Prostate gland (tissue), 2 donors: ENCODE results near the gene CCDC85A. TPM values are rescaled to one million over a fixed set of nuclear protein-coding genes. Genes with fewer than 3 reads are reported as not detected.

Experiments
- DNase-seq: peaks from one replicate; pipeline ENCODE4 v3.0.0-alpha.2; 2019; ENCODE audit warnings: low spot score
- H3K27ac ChIP-seq, 2 donors: fragments of 200-600 bp; sonication (generic); 2 replicates each; pipeline ENCODE4 v1.5.1; 2017 to 2019
- H3K27me3 ChIP-seq: fragments of 200-600 bp; sonication (generic); replicated peaks from 2 replicates; pipeline ENCODE4 v1.5.1; 2019; ENCODE audit not compliant: insufficient read depth
- H3K36me3 ChIP-seq, 2 donors: fragments of 200-600 bp; sonication (generic); 1 replicate in 1 of 2; 2 replicates in 1 of 2; pipeline versions ENCODE4 v1.5.1 to v1.8.1; 2017 to 2019
- H3K4me1 ChIP-seq: fragments of 200-600 bp; sonication (generic); replicated peaks from 2 replicates; pipeline ENCODE4 v1.5.1; 2019
- H3K4me3 ChIP-seq, 2 donors: fragments of 200-600 bp; sonication (generic); 2 replicates each; pipeline ENCODE4 v1.5.1; 2017 to 2019
- H3K9me3 ChIP-seq: fragments of 200-600 bp; sonication (generic); 2 replicates; pipeline ENCODE4 v1.5.1; 2017
- CTCF ChIP-seq, 4 experiments: fragments of 200-600 bp in 2 of 4; fragments of 450-650 bp in 2 of 4; sonication (generic) in 2 of 4; IDR thresholded peaks; 1 replicate in 3 of 4; 2 replicates in 1 of 4; pipeline ENCODE4 v1.5.1; 2016 to 2019; ENCODE audit warnings: antibody characterized with exemption in 4 of 4, mild to moderate bottlenecking in 2 of 4, moderate library complexity in 2 of 4
- POLR2A ChIP-seq: fragments of 450-650 bp; IDR thresholded peaks from one replicate; pipeline ENCODE4 v1.6.1; 2016; ENCODE audit warnings: antibody characterized with exemption, mild to moderate bottlenecking
- POLR2AphosphoS5 ChIP-seq: sonication (generic); formaldehyde crosslinking; IDR thresholded peaks from one replicate; pipeline ENCODE4 v1.6.1; 2017; ENCODE audit warnings: antibody characterized with exemption
- WGBS: methylation state at CpG from one replicate; pipeline ENCODE4 v1.1.5; 2018; 5-methylcytosine and 5-hydroxymethylcytosine counted together
- intact Hi-C: fragments of 100-400 bp; cut with DNase I; formaldehyde crosslinking; loops from one replicate; pipeline ENCODE4 v1.14.2; 2022
- total RNA-seq, 2 donors: library from RNA; depleted of rRNA; stranded (reverse); fragments of >200 nt; gene quantifications; one replicate each; pipeline ENCODE4 v1.1.0, GENCODE V29; 2016

The CCDC85A gene
- total RNA-seq, 2 donors from 2014 or later: 1.5 to 4.5 TPM

GRCh38 chr2:56318147-56318546 is 134.4 kb downstream of the CCDC85A start:
- DNase-seq: no peak
- WGBS: 84% methylated on average over 4 of the region's 4 CpGs
- H3K9me3 ChIP-seq: no peaks in the 10 kb centered on the region
- H3K36me3 ChIP-seq: no peaks in the 10 kb centered on the region
- H3K4me3 ChIP-seq: no peak overlapping the region
- H3K4me1 ChIP-seq: no peaks in the 10 kb centered on the region
- TF ChIP-seq POLR2A (no peak), POLR2AphosphoS5 (no peak), CTCF (IDR thresholded peaks at IDR 0.05) (no peak)
- H3K27me3 ChIP-seq: no peaks in the 10 kb centered on the region
- intact Hi-C loops: no loop called here
- no peak overlapping the region for H3K27ac ChIP-seq

DNA sequence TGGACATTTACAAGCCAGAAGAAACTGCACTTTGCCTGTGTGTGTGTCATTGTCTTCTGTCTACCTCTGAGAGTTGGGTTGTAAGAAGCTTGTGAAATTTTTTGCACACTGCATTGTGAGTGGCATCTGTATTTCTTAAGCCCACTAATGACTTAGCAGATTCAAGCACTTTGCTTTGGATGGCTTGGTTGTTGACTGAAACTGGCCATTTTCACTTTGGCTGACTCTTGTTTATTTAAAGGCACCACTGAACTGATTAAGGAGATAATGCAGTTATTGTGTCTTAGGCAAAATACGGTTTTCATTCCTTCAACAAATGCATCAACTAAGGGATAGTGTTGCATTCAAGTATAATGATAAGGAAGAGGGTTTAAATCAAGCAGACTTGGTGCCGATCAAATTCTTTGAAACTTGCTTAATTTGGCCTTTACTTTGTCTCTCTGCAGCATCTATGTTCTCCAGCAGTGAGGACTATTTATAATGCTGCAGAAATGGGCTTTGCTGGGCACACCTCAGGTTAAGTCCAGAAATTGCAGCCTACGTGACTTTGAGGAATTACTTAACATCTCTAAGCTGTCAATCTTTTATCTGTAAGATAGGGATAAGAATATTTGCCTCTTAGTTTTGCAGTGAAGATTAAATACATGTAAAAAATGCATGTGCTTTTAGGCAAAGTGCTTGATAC is 142.0 kb downstream of the CCDC85A start:
- H3K27me3 ChIP-seq: no peaks in the 10 kb centered on the region
- no peak for DNase-seq
- TF ChIP-seq POLR2A (no peak), POLR2AphosphoS5 (no peak), CTCF (IDR thresholded peaks at IDR 0.05) (no peak)
- no peak overlapping the region for H3K4me3 ChIP-seq
- intact Hi-C loops: no loop called here
- 58% methylated on average over 3 of the region's 3 CpGs for WGBS
- H3K36me3 ChIP-seq: no peaks in the 10 kb centered on the region
- no peaks in the 10 kb centered on the region for H3K9me3 ChIP-seq
- no peak overlapping the region for H3K27ac ChIP-seq
- no peaks in the 10 kb centered on the region for H3K4me1 ChIP-seq

DNA sequence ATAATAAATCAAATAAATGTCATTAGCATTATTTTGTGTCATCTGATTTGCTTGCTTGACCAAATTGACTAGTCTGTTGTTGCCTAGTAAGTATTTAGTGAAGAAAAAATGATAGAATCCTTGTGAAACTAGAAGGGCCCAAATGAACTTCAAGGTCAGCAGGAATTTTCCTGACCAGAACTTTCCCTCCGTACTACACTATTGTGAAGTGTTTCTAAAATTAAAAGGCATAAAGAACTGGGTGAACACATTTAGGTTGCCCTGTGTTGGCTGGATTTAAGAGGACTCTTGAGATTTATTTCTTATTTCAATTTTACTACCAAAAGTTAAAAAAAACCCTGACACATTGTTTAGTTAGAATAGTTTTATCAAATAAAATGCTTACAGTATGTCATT is 142.6 kb downstream of the CCDC85A start:
- intact Hi-C loops: no loop called here
- Histone ChIP-seq H3K4me3 (no peak overlapping the region), H3K27ac (no peak overlapping the region), H3K36me3 (no peaks in the 10 kb centered on the region), H3K4me1 (no peaks in the 10 kb centered on the region), H3K9me3 (no peaks in the 10 kb centered on the region), H3K27me3 (no peaks in the 10 kb centered on the region)
- WGBS: 50% methylated on average over 1 of the region's 1 CpG
- no peak for DNase-seq
- TF ChIP-seq POLR2AphosphoS5 (no peak), POLR2A (no peak), CTCF (IDR thresholded peaks at IDR 0.05) (no peak)

DNA sequence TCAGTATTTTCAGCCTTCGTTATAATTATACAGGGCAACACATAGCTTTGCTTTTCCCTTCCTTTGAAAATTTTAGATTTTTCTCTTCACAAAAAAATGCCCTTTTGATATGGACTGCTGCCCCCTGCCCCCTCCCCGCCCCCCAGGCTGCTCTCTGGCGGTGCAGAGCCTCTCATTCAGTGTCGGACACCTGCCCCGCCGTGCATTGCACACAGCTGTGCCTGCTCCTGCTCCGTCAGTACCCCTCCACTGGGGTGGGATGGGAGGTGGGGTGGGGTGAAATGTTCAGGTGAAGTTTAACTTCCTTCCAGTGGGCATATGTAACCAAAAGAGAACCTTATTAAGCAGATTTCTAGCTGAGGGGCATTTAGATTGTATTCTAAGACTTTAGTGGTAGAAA is 148.0 kb downstream of the CCDC85A start:
- TF ChIP-seq POLR2AphosphoS5 (no peak), POLR2A (no peak), CTCF (IDR thresholded peaks at IDR 0.05) (no peak)
- H3K36me3 ChIP-seq: no peaks in the 10 kb centered on the region
- no peak overlapping the region for H3K27ac ChIP-seq
- WGBS: 89% methylated on average over 7 of the region's 7 CpGs
- no peak overlapping the region for H3K4me3 ChIP-seq
- no peaks in the 10 kb centered on the region for H3K9me3 ChIP-seq
- no peaks in the 10 kb centered on the region for H3K27me3 ChIP-seq
- no peak for DNase-seq
- no peaks in the 10 kb centered on the region for H3K4me1 ChIP-seq
- intact Hi-C loops: no loop called here

GRCh38 chr2:56333812-56334485 is 150.2 kb downstream of the CCDC85A start:
- Histone ChIP-seq H3K36me3 (no peaks in the 10 kb centered on the region), H3K27me3 (no peaks in the 10 kb centered on the region), H3K9me3 (no peaks in the 10 kb centered on the region), H3K4me3 (no peak overlapping the region), H3K4me1 (no peaks in the 10 kb centered on the region), H3K27ac (no peak overlapping the region)
- no peak for DNase-seq
- 10% methylated on average over 2 of the region's 2 CpGs for WGBS
- TF ChIP-seq POLR2A: no peak
- TF ChIP-seq POLR2AphosphoS5: no peak
- TF ChIP-seq CTCF (IDR thresholded peaks at IDR 0.05): no peak
- intact Hi-C loops: no loop called here
